NT2/D1 (cell line): Measurements from ENCODE around the gene CARD18.
"Not testable (repeated sequence)": the region's sequence is repeated elsewhere in the genome, so short reads cannot be mapped to it uniquely, and the experiment has no call there.

Experiments used
- DNase-seq: peaks from one replicate; pipeline ENCODE4 v3.0.0-alpha.2; 2011; ENCODE audit warnings: low read depth, low spot score
- H3K27me3 ChIP-seq: 2 replicates; pipeline ENCODE4 v1.6.0; 2011; ENCODE audit warnings: mild to moderate bottlenecking; ENCODE audit not compliant: insufficient read length, insufficient read depth
- H3K36me3 ChIP-seq: 2 replicates; pipeline ENCODE4 v1.6.1; 2011; ENCODE audit warnings: mild to moderate bottlenecking, low read length, mixed read lengths; ENCODE audit not compliant: insufficient read depth, insufficient read length
- H3K4me1 ChIP-seq: 2 replicates; pipeline ENCODE4 v1.5.1; 2011; ENCODE audit not compliant: insufficient read depth, insufficient read length
- H3K4me3 ChIP-seq: 2 replicates; pipeline ENCODE4 v1.5.1; 2011; ENCODE audit warnings: low read depth; ENCODE audit not compliant: insufficient read length
- H3K9ac ChIP-seq: 2 replicates; pipeline ENCODE4 v1.6.0; 2011; ENCODE audit warnings: low read depth; ENCODE audit not compliant: insufficient read length
- H3K9me3 ChIP-seq: 2 replicates; pipeline ENCODE4 v1.5.1; 2011; ENCODE audit warnings: mild to moderate bottlenecking, low read length; ENCODE audit not compliant: insufficient read depth
- SUZ12 ChIP-seq: IDR thresholded peaks from 2 replicates; pipeline ENCODE4 v1.6.1; 2011; ENCODE audit not compliant: insufficient read length, insufficient read depth; ENCODE audit errors: extremely low read depth
- YY1 ChIP-seq: IDR thresholded peaks from 2 replicates; pipeline ENCODE4 v1.6.1; 2011; ENCODE audit not compliant: insufficient read length, insufficient read depth
- ZNF274 ChIP-seq: IDR thresholded peaks from 2 replicates; pipeline ENCODE4 v1.6.1; 2011; ENCODE audit warnings: mild to moderate bottlenecking, low read depth, low read length

The CARD18 gene

DNA sequence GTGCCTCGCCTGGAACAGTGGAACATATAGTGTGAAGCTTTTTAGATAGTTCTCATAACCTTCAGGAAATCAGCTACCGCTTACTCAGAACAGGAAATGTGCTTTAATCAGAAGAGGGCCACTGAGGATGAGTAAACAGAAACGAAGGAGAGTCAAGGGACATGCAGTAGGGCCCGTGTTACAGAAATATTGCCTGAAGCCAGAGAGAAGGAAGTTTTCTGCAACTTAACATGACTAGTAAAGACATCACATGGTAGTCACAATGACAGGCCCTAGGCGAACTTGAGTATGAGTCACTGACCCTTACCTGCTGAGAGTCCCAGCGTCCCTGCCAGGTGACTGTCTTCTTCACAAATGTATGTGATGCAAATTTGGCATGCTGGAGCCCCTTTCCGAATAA lies 39.4 kb downstream of the CARD18 start:
- TF ChIP-seq ZNF274 (no peak), YY1 (no peak), SUZ12 (no peak)
- Histone ChIP-seq H3K9ac (no peak overlapping the region), H3K4me1 (no peaks in the 10 kb centered on the region), H3K9me3 (0 out of 2 replicates have a peak, but pooled peaks cover 2% of the 10 kb centered on the region), H3K4me3 (no peak overlapping the region), H3K27me3 (no peaks in the 10 kb centered on the region), H3K36me3 (no peaks in the 10 kb centered on the region)
- DNase-seq, result no peak

DNA sequence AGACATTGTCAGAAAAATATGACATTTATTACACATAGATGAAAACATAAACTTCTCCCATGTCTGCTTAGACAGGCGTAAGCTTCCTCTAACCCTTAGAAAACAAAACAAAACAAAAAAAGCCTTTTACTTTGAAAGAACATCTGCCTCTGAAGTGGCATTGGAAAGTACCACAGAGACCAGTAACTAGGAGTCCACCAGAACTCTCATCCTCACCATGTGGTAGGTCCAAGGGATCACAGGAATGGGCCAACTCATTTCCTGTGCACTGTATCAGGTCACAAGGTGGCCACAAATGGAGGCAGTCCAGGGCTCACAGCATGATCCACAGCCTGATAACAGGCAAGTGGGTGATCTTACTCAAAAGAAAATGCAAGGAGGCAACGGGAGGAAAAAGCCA lies 40.0 kb downstream of the CARD18 start:
- DNase-seq, result not testable (repeated sequence)

DNA sequence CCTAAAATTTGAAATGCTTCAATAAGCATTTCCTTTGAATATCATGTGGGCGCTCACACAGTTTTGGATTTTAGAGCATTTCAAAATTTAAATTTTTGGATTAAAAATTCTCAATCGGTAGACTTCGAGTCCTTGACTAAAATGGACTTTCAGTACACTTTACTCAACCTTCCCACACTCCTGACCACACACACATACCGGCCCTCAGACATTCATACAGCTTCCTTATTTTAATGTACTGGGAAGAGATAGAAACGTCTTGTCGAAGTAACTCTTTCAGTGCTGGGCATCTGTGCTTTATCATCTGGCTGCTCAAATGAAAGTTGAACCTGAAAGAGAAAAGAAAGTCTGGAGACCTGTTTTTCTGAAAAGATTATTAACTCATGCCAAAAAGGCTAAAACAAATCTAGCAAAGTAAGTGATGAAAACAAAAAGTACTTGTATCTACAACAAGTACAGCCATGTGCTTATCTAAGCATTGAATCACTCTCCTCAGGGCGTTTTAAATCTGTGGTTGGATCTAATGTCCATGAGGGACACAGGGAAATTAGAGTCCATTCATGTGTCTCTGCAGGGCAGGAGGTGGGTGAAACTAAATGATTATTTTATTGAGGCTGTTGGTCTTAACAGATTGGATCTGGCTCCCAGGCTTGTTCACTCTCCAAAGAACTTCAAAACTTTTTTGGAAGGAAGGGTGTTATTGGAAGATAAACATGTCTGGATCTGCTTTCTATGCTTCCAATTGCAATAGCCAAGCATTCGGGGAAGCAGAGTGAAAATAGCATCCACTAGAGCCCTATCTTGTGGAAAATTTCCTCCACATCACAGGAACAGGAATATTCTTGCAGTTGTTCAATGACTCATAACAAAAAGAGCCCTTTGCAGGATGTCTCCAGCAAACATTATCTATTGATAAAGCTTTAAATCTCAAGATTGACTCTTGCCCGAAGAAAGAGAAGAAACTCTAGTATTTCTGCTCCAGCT lies 47.0 kb downstream of the CARD18 start:
- no peak overlapping the region for H3K9ac ChIP-seq
- H3K4me1 ChIP-seq, result no peaks in the 10 kb centered on the region
- no peak overlapping the region for H3K4me3 ChIP-seq
- DNase-seq, result no peak
- H3K27me3 ChIP-seq, result no peaks in the 10 kb centered on the region
- TF ChIP-seq ZNF274 (no peak), YY1 (no peak), SUZ12 (no peak)
- H3K9me3 ChIP-seq, result no peaks in the 10 kb centered on the region
- H3K36me3 ChIP-seq, result no peaks in the 10 kb centered on the region

More for the DNA sequence above, 40.0 kb downstream of the CARD18 start:
- H3K27me3 ChIP-seq, H3K4me3 ChIP-seq, H3K9ac ChIP-seq, H3K9me3 ChIP-seq, H3K4me1 ChIP-seq, H3K36me3 ChIP-seq: not testable (repeated sequence)
